ENCODE results near the gene RFX6.
"Not testable (repeated sequence)": the region's sequence is repeated elsewhere in the genome, so short reads cannot be mapped to it uniquely, and the experiment has no call there.

RFX6 gene

GRCh38 chr6:116876635-116877611, at the start of gene RFX6:
Gene RFX6, plus strand, starts transcription at chr6:116877242. Its CDS starts 34 bp downstream, at chr6:116877276.
- no peak for DNase-seq (ENCODE audit: low read depth in 3 of 3, low spot score in 1 of 3)

GRCh38 chr6:116827561-116828240, 49.3 kb upstream of the RFX6 start:
- DNase-seq (ENCODE audit: low read depth in 3 of 3, low spot score in 1 of 3) = no peak

GRCh38 chr6:116828983-116829382, 48.1 kb upstream of the RFX6 start, which contains the start of gene GPRC6A:
Gene GPRC6A, minus strand, starts transcription at chr6:116829083. Its CDS starts 70 bp downstream, at chr6:116829013.
- no peak for DNase-seq (ENCODE audit: low read depth in 3 of 3, low spot score in 1 of 3)

GRCh38 chr6:116834526-116834925, 42.5 kb upstream of the RFX6 start:
- DNase-seq (ENCODE audit: low read depth in 3 of 3, low spot score in 1 of 3) = not testable (repeated sequence)

GRCh38 chr6:116836606-116837342, 40.3 kb upstream of the RFX6 start:
- DNase-seq (ENCODE audit: low read depth in 3 of 3, low spot score in 1 of 3) = no peak

GRCh38 chr6:116840091-116840490, 37.0 kb upstream of the RFX6 start:
- no peak for DNase-seq (ENCODE audit: low read depth in 3 of 3, low spot score in 1 of 3)

- DNase-seq (ENCODE audit: low read depth in 3 of 3, low spot score in 1 of 3) = no peak
Observed at GRCh38 chr6:116842459-116842858, 34.6 kb upstream of the RFX6 start.

GRCh38 chr6:116847227-116847626, 29.8 kb upstream of the RFX6 start:
- DNase-seq (ENCODE audit: low read depth in 3 of 3, low spot score in 1 of 3) = no peak

- no peak for DNase-seq (ENCODE audit: low read depth in 3 of 3, low spot score in 1 of 3)
Observed at GRCh38 chr6:116858060-116858459, 19.0 kb upstream of the RFX6 start.

- DNase-seq (ENCODE audit: low read depth in 3 of 3, low spot score in 1 of 3) = no peak
Observed at GRCh38 chr6:116859264-116859663, 17.8 kb upstream of the RFX6 start.

- DNase-seq (ENCODE audit: low read depth in 3 of 3, low spot score in 1 of 3) = no peak
Observed at GRCh38 chr6:116866281-116866871, 10.7 kb upstream of the RFX6 start.

- DNase-seq (ENCODE audit: low read depth in 3 of 3, low spot score in 1 of 3) = no peak
Observed at GRCh38 chr6:116872771-116873170, 4.3 kb upstream of the RFX6 start.

GRCh38 chr6:116876107-116876506, 935 bp upstream of the RFX6 start:
- no peak for DNase-seq (ENCODE audit: low read depth in 3 of 3, low spot score in 1 of 3)

- DNase-seq (ENCODE audit: low read depth in 3 of 3, low spot score in 1 of 3) = no peak
Observed at GRCh38 chr6:116877743-116878142, 701 bp downstream of the RFX6 start.

- DNase-seq (ENCODE audit: low read depth in 3 of 3, low spot score in 1 of 3) = no peak
Observed at GRCh38 chr6:116881236-116881635, 4.2 kb downstream of the RFX6 start.

- no peak for DNase-seq (ENCODE audit: low read depth in 3 of 3, low spot score in 1 of 3)
Observed at GRCh38 chr6:116883005-116883404, 6.0 kb downstream of the RFX6 start.

GRCh38 chr6:116884530-116884929, 7.5 kb downstream of the RFX6 start:
- no peak for DNase-seq (ENCODE audit: low read depth in 3 of 3, low spot score in 1 of 3)

GRCh38 chr6:116887168-116887567, 10.1 kb downstream of the RFX6 start:
- DNase-seq (ENCODE audit: low read depth in 3 of 3, low spot score in 1 of 3) = no peak

GRCh38 chr6:116887894-116888293, 10.9 kb downstream of the RFX6 start:
- DNase-seq (ENCODE audit: low read depth in 3 of 3, low spot score in 1 of 3) = no peak

- DNase-seq (ENCODE audit: low read depth in 3 of 3, low spot score in 1 of 3) = no peak
Observed at GRCh38 chr6:116888732-116889360, 11.8 kb downstream of the RFX6 start.

- no peak for DNase-seq (ENCODE audit: low read depth in 3 of 3, low spot score in 1 of 3)
Observed at GRCh38 chr6:116894669-116895068, 17.6 kb downstream of the RFX6 start.
